ENCODE results near the gene STRADB.

STRADB gene

GRCh38 chr2:201448701-201449100 lies 2.8 kb upstream of the STRADB start:
- Histone ChIP-seq H3K36me3 (ENCODE audit: control insufficient read depth, insufficient read depth, low read length) (no peaks in the 10 kb centered on the region), H3K4me1 (ENCODE audit: control insufficient read depth, insufficient read depth, low read length) (peaks cover 9% of the 10 kb centered on the region; the same call in 1 of the 2 replicates), H3K27ac (ENCODE audit: low read depth, low read length) (no peak overlapping the region)

DNA sequence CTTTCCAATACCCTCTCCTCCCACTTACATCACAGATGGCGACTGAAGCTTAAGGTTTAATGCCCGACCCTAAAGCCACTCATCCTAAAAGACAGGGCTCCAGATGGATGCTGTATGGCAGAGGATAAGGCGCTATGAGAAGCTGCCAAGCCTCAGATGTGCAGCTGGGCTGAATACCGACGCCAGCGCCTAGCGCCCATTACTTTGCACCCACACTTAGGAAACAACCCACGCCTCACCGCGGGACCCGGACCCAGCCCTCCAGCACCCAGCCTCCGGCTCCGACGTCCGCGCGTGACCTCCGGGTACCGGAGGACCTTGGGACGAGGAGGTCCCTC lies 617 bp upstream of the STRADB start:
- H3K27ac ChIP-seq (ENCODE audit: low read depth, low read length), result peak overlapping the region; percentile 73
- H3K36me3 ChIP-seq (ENCODE audit: control insufficient read depth, insufficient read depth, low read length), result no peaks in the 10 kb centered on the region
- peaks cover 9% of the 10 kb centered on the region; the same call in 1 of the 2 replicates for H3K4me1 ChIP-seq (ENCODE audit: control insufficient read depth, insufficient read depth, low read length)
- no peaks in the 10 kb centered on the region for H3K9me3 ChIP-seq (ENCODE audit: control insufficient read depth, insufficient read depth, low read length)
- H3K4me3 ChIP-seq (ENCODE audit: low read depth, low read length), result peak overlapping the region; percentile 84
- H3K27me3 ChIP-seq (ENCODE audit: control insufficient read depth, insufficient read depth, low read length), result no peaks in the 10 kb centered on the region
- peak overlapping the region; percentile 56 for H3K9ac ChIP-seq (ENCODE audit: low read depth, low read length)

More at GRCh38 chr2:201448701-201449100, 2.8 kb upstream of the STRADB start:
- Histone ChIP-seq H3K9me3 (ENCODE audit: control insufficient read depth, insufficient read depth, low read length) (no peaks in the 10 kb centered on the region), H3K9ac (ENCODE audit: low read depth, low read length) (no peak overlapping the region), H3K27me3 (ENCODE audit: control insufficient read depth, insufficient read depth, low read length) (no peaks in the 10 kb centered on the region), H3K4me3 (ENCODE audit: low read depth, low read length) (no peak overlapping the region)

DNA sequence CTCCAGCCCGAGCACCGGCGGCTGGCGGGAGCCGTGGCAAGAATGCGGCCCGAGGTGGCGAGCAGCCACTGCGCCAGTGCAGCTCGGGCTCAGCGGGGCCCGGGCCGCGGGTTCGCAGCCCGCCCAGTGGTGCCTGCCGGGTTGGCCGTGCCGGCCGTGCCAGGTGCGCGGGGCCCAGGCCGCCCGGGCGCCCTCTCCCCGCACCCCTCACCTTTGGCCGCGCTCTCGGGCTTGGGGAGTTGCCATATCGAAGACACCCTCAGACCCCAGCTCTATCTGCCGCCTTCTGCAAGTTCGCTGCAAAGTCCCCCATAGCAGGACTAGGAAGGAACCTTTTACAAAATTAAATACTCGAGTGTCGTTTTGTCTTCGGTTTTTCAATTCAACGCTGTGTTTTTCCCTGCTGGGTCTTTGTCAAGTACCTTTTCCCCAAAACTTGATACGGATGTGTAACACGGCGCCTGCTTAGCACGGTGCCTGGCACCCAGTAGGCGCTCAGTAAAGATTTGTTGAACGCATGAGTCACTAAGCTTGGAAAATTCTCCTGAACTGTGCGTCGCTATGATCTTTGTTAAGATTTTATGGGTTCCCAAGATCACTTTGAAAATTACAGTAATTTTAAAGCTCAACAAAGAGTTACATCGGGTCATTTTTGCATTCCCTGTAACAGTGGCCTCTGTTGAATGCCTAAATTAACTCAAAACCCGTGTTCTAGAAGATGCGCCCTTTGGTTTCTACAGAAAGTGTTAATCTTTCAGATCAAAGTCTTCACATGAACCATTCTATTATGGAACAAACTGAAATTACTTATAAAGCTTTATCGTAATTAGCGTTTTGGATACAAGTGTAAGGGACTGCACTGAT lies 750 bp downstream of the STRADB start:
- peak overlapping the region; percentile 84 for H3K4me3 ChIP-seq (ENCODE audit: low read depth, low read length)
- H3K27me3 ChIP-seq (ENCODE audit: control insufficient read depth, insufficient read depth, low read length), result no peaks in the 10 kb centered on the region
- peaks cover 9% of the 10 kb centered on the region; the same call in 1 of the 2 replicates for H3K4me1 ChIP-seq (ENCODE audit: control insufficient read depth, insufficient read depth, low read length)
- peak overlapping the region; percentile 81 for H3K9ac ChIP-seq (ENCODE audit: low read depth, low read length)
- no peaks in the 10 kb centered on the region for H3K36me3 ChIP-seq (ENCODE audit: control insufficient read depth, insufficient read depth, low read length)
- H3K27ac ChIP-seq (ENCODE audit: low read depth, low read length), result peak overlapping the region; percentile 78
- no peaks in the 10 kb centered on the region for H3K9me3 ChIP-seq (ENCODE audit: control insufficient read depth, insufficient read depth, low read length)

- H3K27me3 ChIP-seq (ENCODE audit: control insufficient read depth, insufficient read depth, low read length), result no peaks in the 10 kb centered on the region
- no peak overlapping the region for H3K27ac ChIP-seq (ENCODE audit: low read depth, low read length)
- H3K4me3 ChIP-seq (ENCODE audit: low read depth, low read length), result peak overlapping the region; percentile 84
- H3K9ac ChIP-seq (ENCODE audit: low read depth, low read length), result no peak overlapping the region
- H3K36me3 ChIP-seq (ENCODE audit: control insufficient read depth, insufficient read depth, low read length), result no peaks in the 10 kb centered on the region
- peaks cover 9% of the 10 kb centered on the region; the same call in 1 of the 2 replicates for H3K4me1 ChIP-seq (ENCODE audit: control insufficient read depth, insufficient read depth, low read length)
- no peaks in the 10 kb centered on the region for H3K9me3 ChIP-seq (ENCODE audit: control insufficient read depth, insufficient read depth, low read length)
Measured at GRCh38 chr2:201452922-201453643, 1.5 kb downstream of the STRADB start.

DNA sequence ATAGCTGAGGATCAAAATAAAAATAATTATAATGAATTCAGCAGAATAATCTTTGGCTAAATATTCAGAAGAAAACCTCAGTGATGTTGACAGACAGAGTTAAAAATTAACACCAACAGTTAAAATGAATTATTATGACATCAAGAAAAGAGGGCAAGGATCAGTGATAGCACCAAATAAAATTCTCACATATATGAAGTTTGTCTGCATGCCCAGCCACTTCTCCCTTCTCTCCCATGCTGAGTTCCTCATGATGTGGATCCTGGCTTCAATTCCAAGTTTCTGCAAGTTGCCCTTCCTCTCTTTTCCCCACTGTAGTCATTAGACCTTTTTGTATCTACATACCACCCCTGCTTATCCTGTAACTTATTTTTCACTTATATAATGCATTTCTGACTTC lies 6.8 kb downstream of the STRADB start:
- no peak overlapping the region for H3K27ac ChIP-seq (ENCODE audit: low read depth, low read length)
- no peak overlapping the region for H3K9ac ChIP-seq (ENCODE audit: low read depth, low read length)
- no peaks in the 10 kb centered on the region for H3K9me3 ChIP-seq (ENCODE audit: control insufficient read depth, insufficient read depth, low read length)
- H3K27me3 ChIP-seq (ENCODE audit: control insufficient read depth, insufficient read depth, low read length), result no peaks in the 10 kb centered on the region
- H3K4me3 ChIP-seq (ENCODE audit: low read depth, low read length), result no peak overlapping the region
- H3K4me1 ChIP-seq (ENCODE audit: control insufficient read depth, insufficient read depth, low read length), result no peaks in the 10 kb centered on the region
- H3K36me3 ChIP-seq (ENCODE audit: control insufficient read depth, insufficient read depth, low read length), result peaks cover 20% of the 10 kb centered on the region

DNA sequence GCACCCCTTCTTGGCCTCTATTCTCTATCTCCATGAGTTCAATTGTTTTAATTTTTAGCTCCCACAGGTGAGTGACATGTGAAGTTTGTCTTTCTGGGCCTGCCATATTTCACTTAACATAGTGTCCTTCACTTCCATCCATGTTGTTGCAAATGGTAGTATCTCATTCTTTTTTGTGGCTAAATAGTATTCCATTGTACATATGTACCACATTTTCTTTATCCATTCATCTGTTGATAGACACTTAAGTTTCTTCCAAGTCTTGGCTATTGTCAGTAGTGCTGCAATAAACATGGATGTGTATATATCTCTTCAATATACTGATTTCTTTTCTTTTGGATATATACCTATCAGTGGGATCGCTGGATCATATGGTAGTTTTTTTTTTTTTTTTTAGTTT lies 9.0 kb downstream of the STRADB start:
- peaks cover 33% of the 10 kb centered on the region for H3K36me3 ChIP-seq (ENCODE audit: control insufficient read depth, insufficient read depth, low read length)
- no peaks in the 10 kb centered on the region for H3K4me1 ChIP-seq (ENCODE audit: control insufficient read depth, insufficient read depth, low read length)
- H3K27me3 ChIP-seq (ENCODE audit: control insufficient read depth, insufficient read depth, low read length), result no peaks in the 10 kb centered on the region
- H3K4me3 ChIP-seq (ENCODE audit: low read depth, low read length), result no peak overlapping the region
- H3K27ac ChIP-seq (ENCODE audit: low read depth, low read length), result no peak overlapping the region
- no peak overlapping the region for H3K9ac ChIP-seq (ENCODE audit: low read depth, low read length)
- H3K9me3 ChIP-seq (ENCODE audit: control insufficient read depth, insufficient read depth, low read length), result no peaks in the 10 kb centered on the region

DNA sequence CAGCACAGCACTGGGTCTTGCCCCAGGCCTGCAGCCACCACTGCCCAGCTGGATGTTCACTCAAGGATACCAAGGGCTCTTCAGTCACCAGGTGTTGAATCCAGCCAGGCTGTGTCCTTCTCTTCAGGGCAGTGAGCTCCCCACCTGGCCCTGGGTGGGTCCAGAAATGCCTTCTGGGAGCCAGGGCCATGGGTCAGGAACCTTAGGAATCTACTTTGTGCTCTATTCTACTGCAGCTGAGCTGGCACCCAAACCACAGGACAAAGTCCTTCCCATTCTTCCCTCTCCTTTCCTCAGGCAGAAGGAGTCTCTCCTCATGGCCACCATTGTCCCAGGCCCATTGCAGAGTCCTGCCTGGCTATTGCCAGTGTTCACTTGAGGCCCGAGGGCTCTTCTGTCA lies 13.0 kb downstream of the STRADB start:
- no peak overlapping the region for H3K4me3 ChIP-seq (ENCODE audit: low read depth, low read length)
- H3K4me1 ChIP-seq (ENCODE audit: control insufficient read depth, insufficient read depth, low read length), result no peaks in the 10 kb centered on the region
- H3K9ac ChIP-seq (ENCODE audit: low read depth, low read length), result no peak overlapping the region
- peaks cover 26% of the 10 kb centered on the region for H3K36me3 ChIP-seq (ENCODE audit: control insufficient read depth, insufficient read depth, low read length)
- H3K9me3 ChIP-seq (ENCODE audit: control insufficient read depth, insufficient read depth, low read length), result no peaks in the 10 kb centered on the region
- no peak overlapping the region for H3K27ac ChIP-seq (ENCODE audit: low read depth, low read length)
- no peaks in the 10 kb centered on the region for H3K27me3 ChIP-seq (ENCODE audit: control insufficient read depth, insufficient read depth, low read length)

GRCh38 chr2:201465524-201465971 lies 14.0 kb downstream of the STRADB start:
- H3K4me3 ChIP-seq (ENCODE audit: low read depth, low read length), result no peak overlapping the region
- no peaks in the 10 kb centered on the region for H3K9me3 ChIP-seq (ENCODE audit: control insufficient read depth, insufficient read depth, low read length)
- no peak overlapping the region for H3K9ac ChIP-seq (ENCODE audit: low read depth, low read length)
- H3K27ac ChIP-seq (ENCODE audit: low read depth, low read length), result no peak overlapping the region
- H3K27me3 ChIP-seq (ENCODE audit: control insufficient read depth, insufficient read depth, low read length), result no peaks in the 10 kb centered on the region
- peaks cover 26% of the 10 kb centered on the region for H3K36me3 ChIP-seq (ENCODE audit: control insufficient read depth, insufficient read depth, low read length)
- 0 out of 2 replicates have a peak, but pooled peaks cover 2% of the 10 kb centered on the region for H3K4me1 ChIP-seq (ENCODE audit: control insufficient read depth, insufficient read depth, low read length)

- Histone ChIP-seq H3K36me3 (ENCODE audit: control insufficient read depth, insufficient read depth, low read length) (peaks cover 26% of the 10 kb centered on the region), H3K27ac (ENCODE audit: low read depth, low read length) (no peak overlapping the region), H3K9me3 (ENCODE audit: control insufficient read depth, insufficient read depth, low read length) (no peaks in the 10 kb centered on the region), H3K9ac (ENCODE audit: low read depth, low read length) (no peak overlapping the region), H3K4me1 (ENCODE audit: control insufficient read depth, insufficient read depth, low read length) (peaks cover 7% of the 10 kb centered on the region), H3K4me3 (ENCODE audit: low read depth, low read length) (no peak overlapping the region), H3K27me3 (ENCODE audit: control insufficient read depth, insufficient read depth, low read length) (no peaks in the 10 kb centered on the region)
Measured at GRCh38 chr2:201466050-201466675, 14.6 kb downstream of the STRADB start.

DNA sequence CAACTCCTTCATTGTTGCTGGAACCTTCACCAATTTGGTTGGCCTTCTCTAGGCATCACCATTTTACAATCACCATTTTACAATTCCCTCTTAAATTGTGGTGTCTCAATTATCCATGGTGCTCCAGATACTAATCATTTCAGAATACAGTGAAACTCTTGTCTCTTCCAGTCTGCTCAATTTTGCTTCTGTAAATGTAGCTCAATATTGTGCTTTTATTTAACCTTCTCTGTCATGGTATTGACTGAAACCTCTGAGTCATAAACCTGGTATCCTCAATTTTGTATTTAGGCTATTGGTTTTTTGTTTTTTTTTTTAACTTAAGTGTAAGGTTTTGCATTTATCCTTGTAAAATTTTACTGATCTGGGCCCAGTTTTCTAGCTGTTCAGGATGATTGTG lies 16.1 kb downstream of the STRADB start:
- Histone ChIP-seq H3K36me3 (ENCODE audit: control insufficient read depth, insufficient read depth, low read length) (peaks cover 25% of the 10 kb centered on the region), H3K9me3 (ENCODE audit: control insufficient read depth, insufficient read depth, low read length) (no peaks in the 10 kb centered on the region), H3K4me1 (ENCODE audit: control insufficient read depth, insufficient read depth, low read length) (peaks cover 8% of the 10 kb centered on the region), H3K27ac (ENCODE audit: low read depth, low read length) (no peak overlapping the region), H3K4me3 (ENCODE audit: low read depth, low read length) (no peak overlapping the region), H3K27me3 (ENCODE audit: control insufficient read depth, insufficient read depth, low read length) (no peaks in the 10 kb centered on the region), H3K9ac (ENCODE audit: low read depth, low read length) (no peak overlapping the region)

Data from HUES48 (cell line).